ENCODE measurements around the gene KRTAP4-9. TPM values are rescaled to one million over a fixed set of nuclear protein-coding genes. Genes with fewer than 3 reads are reported as not detected.
"Not testable (repeated sequence)": the region's sequence is repeated elsewhere in the genome, so short reads cannot be mapped to it uniquely, and the experiment has no call there.

The KRTAP4-9 gene
- total and polyA plus RNA-seq, 4 donors, result 0.13 TPM; not detected in 3

DNA sequence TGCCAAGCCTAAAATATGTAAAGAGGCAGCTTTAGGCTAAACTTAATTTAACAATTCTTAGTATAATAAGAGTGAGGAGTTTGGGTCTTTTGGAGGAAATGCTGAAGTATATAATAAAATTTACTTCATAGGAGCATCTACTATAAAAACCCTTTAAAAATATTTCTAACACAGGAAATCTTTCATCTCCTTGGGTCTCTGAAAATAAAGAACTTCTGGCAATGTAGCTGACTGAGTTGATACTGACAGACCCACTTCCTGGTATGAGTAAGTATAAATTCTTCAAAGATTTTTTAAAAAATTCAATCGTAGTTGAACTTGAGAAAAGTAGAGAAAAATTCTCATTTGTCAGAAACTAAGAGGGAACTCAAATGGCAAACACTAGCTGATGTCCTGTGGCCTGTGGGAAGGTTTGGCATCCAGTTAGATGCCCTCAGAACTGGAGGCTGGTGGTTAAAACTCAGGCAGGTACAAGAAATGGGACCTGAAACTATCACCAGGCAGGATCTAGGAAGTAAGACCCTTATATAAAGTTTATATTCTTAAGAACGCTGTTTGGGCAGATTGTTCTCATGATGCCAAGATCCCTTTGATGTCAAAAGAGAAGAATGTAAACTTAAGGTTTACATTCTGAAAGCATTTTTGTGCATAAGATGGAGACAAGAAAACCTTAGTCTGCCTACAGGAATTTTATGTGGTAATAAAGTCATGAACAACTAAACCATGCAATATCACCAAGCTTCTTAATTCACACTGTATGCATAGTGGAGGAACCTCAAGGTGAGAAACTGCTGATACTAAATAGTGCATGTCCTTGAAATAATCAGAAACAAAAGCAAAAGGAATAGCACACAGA, 28.9 kb downstream of the KRTAP4-9 start:
- no peak overlapping the region for H3K4me3 ChIP-seq (ENCODE audit: low read length in 2 of 2)
- H3K27ac ChIP-seq (ENCODE audit: low read depth in 1 of 2, low read length in 2 of 2), result no peak overlapping the region
- intact Hi-C loops (cut with DNase I), result no loop called here
- no peaks in the 10 kb centered on the region for H3K9me3 ChIP-seq (ENCODE audit: control insufficient read depth, low read length)
- WGBS, 2 donors, result 23 to 51% methylated on average over 2 of the region's 2 CpGs
- no peak for DNase-seq
- H3K27me3 ChIP-seq (ENCODE audit: control insufficient read depth in 1 of 2, insufficient read depth in 2 of 2, low read length in 1 of 2), result no peaks in the 10 kb centered on the region
- no peak for ATAC-seq (ENCODE audit: low FRiP score)
- H3K4me1 ChIP-seq (ENCODE audit: control insufficient read depth in 1 of 2, insufficient read depth in 2 of 2, low read length in 2 of 2), result no peaks in the 10 kb centered on the region
- H3K36me3 ChIP-seq (ENCODE audit: control insufficient read depth in 1 of 2, insufficient read depth in 2 of 2, low read length in 1 of 2), result no peaks in the 10 kb centered on the region

DNA sequence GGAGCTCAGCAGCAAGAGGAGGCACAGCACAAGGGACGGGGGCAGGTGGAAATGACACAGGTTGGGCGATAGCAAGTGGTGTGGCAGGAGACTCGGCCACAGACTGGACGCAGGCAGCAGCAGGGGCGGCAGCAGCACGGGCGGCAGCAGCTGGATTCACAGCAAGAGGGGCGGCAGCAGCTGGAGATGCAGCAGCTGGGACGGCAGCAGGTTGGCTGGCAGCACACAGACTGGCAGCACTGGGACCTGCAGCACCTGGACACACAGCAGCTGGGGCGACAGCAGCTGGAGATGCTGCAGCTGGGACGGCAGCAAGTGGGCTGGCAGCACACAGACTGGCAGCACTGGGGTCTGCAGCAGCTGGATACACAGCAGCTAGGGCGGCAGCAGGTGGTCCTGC, 34.7 kb downstream of the KRTAP4-9 start:
- H3K36me3 ChIP-seq (ENCODE audit: control insufficient read depth in 1 of 2, insufficient read depth in 2 of 2, low read length in 1 of 2); H3K4me1 ChIP-seq (ENCODE audit: control insufficient read depth in 1 of 2, insufficient read depth in 2 of 2, low read length in 2 of 2); DNase-seq; H3K4me3 ChIP-seq (ENCODE audit: low read length in 2 of 2); ATAC-seq (ENCODE audit: low FRiP score); intact Hi-C loops (cut with DNase I); H3K9me3 ChIP-seq (ENCODE audit: control insufficient read depth, low read length); H3K27me3 ChIP-seq (ENCODE audit: control insufficient read depth in 1 of 2, insufficient read depth in 2 of 2, low read length in 1 of 2); H3K27ac ChIP-seq (ENCODE audit: low read depth in 1 of 2, low read length in 2 of 2): not testable (repeated sequence)
- 85 to 86% methylated on average over 12 of the region's 12 CpGs for WGBS, 2 donors

DNA sequence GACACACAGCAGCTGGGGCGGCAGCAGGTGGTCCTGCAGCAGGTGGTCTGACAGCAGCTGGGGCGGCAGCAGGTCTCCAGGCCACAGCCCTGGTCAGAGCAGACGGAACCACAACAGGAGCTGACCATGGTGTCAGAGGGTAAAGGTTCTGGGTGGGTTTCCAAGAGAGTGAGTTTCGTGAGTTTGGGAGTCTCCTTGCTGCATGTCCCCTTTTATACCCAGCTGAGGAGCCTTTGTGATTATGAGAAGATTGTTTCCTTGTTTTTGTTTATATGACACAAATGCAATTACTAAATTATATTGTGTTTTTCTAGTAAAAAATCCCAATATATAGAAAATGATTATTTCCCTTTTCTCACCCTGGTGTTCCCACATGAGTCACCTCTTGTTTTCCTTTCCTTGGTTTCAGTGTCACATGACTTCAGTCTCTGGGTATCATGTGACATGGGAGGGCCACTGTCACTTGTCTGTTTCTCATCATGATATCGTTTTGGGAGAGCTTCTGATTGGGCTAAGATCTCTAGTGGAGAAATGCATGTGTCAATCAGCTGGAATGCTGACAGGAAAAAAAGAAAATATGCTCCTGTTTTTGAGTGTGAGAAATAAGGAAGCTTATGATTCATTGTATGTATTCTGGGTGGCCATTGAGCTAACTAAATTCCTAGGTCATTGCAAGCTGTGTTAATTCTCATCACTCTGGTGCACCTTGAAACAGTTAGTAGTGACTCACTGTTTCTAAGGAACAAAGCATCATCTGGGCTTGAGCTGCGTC, 35.4 kb downstream of the KRTAP4-9 start, which contains the start of gene KRTAP4-6:
TSS of gene KRTAP4-6 (minus strand) at position 185 of the 772 bp plus-strand sequence. CDS start at position 128, 57 bp downstream.
- Histone ChIP-seq H3K27me3 (ENCODE audit: control insufficient read depth in 1 of 2, insufficient read depth in 2 of 2, low read length in 1 of 2) (no peaks in the 10 kb centered on the region), H3K4me1 (ENCODE audit: control insufficient read depth in 1 of 2, insufficient read depth in 2 of 2, low read length in 2 of 2) (no peaks in the 10 kb centered on the region), H3K36me3 (ENCODE audit: control insufficient read depth in 1 of 2, insufficient read depth in 2 of 2, low read length in 1 of 2) (no peaks in the 10 kb centered on the region), H3K27ac (ENCODE audit: low read depth in 1 of 2, low read length in 2 of 2) (no peak within 1 kb of the TSS), H3K4me3 (ENCODE audit: low read length in 2 of 2) (no peak within 1 kb of the TSS), H3K9me3 (ENCODE audit: control insufficient read depth, low read length) (peaks cover 2% of the 10 kb centered on the region)
- intact Hi-C loops (cut with DNase I), result no loop called here
- WGBS, 2 donors, result 80 to 84% methylated on average over 6 of the region's 6 CpGs
- no peak for ATAC-seq (ENCODE audit: low FRiP score)
- no peak for DNase-seq

DNA sequence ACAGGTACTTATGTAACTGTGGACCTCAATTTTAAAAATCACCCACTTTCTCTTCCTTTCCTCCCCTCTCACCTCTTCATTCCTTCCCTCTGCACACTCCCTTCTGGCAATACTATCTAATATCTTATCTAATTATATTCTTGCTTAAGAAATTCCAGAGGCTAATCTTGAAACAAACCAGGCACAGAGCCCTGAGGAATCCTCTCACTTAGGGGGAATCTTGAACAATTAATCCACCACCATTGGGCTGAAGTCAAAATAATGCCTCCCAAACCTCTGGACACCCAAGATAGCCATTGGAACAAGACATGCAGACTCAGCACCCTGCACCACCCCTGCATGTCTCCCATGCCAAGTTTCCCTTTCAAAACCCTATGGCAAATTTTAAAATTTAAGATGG, 36.2 kb downstream of the KRTAP4-9 start:
- Histone ChIP-seq H3K9me3 (ENCODE audit: control insufficient read depth, low read length) (peaks cover 2% of the 10 kb centered on the region), H3K4me1 (ENCODE audit: control insufficient read depth in 1 of 2, insufficient read depth in 2 of 2, low read length in 2 of 2) (no peaks in the 10 kb centered on the region), H3K27ac (ENCODE audit: low read depth in 1 of 2, low read length in 2 of 2) (no peak overlapping the region), H3K4me3 (ENCODE audit: low read length in 2 of 2) (no peak overlapping the region), H3K36me3 (ENCODE audit: control insufficient read depth in 1 of 2, insufficient read depth in 2 of 2, low read length in 1 of 2) (no peaks in the 10 kb centered on the region), H3K27me3 (ENCODE audit: control insufficient read depth in 1 of 2, insufficient read depth in 2 of 2, low read length in 1 of 2) (no peaks in the 10 kb centered on the region)
- intact Hi-C loops (cut with DNase I), result no loop called here
- ATAC-seq (ENCODE audit: low FRiP score) (no peak), DNase-seq (no peak)

DNA sequence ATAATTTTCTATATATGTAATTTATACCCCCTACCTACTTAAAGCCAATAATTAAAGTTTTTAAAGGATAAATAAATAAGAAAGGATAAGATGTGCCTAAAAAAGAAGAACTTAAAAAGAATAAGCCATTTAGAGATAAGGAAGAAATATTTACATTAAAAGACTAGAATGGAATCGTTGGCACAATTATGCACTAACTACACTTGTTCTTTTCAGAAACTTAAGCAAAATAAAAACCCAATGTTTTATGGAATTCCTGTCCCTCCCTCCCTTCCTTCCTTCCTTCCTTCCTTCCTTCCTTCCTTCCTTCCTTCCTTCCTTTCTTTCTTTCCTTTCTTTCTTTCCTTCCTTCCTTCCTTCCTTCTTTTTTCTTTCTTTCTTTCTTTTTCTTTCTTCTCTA, 39.7 kb downstream of the KRTAP4-9 start:
- H3K9me3 ChIP-seq (ENCODE audit: control insufficient read depth, low read length), result peaks cover 2% of the 10 kb centered on the region
- intact Hi-C loops (cut with DNase I), result no loop called here
- H3K4me1 ChIP-seq (ENCODE audit: control insufficient read depth in 1 of 2, insufficient read depth in 2 of 2, low read length in 2 of 2), result no peaks in the 10 kb centered on the region
- H3K4me3 ChIP-seq (ENCODE audit: low read length in 2 of 2), result no peak overlapping the region
- WGBS, 2 donors, result 78 to 83% methylated on average over 1 of the region's 1 CpG
- DNase-seq, result no peak
- ATAC-seq (ENCODE audit: low FRiP score), result no peak
- no peak overlapping the region for H3K27ac ChIP-seq (ENCODE audit: low read depth in 1 of 2, low read length in 2 of 2)
- H3K36me3 ChIP-seq (ENCODE audit: control insufficient read depth in 1 of 2, insufficient read depth in 2 of 2, low read length in 1 of 2), result no peaks in the 10 kb centered on the region
- H3K27me3 ChIP-seq (ENCODE audit: control insufficient read depth in 1 of 2, insufficient read depth in 2 of 2, low read length in 1 of 2), result no peaks in the 10 kb centered on the region

DNA sequence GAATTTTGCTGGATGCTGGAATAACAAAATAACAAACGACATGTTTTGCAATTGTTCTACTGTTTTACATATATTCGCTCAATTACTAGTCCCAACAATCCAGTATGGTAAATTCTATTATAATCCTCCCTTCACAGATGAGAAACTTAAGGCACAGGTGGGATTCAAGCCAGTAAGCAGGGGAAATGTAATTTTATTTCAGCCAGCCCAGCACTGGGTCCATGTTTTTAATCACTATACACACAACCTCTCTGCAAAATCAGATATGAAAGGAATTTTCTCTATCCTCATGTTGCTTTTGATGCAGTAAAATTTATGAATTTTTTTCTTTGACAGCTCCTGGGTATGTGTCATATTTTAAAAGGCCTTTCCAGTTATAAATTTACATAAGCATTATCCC, 40.1 kb downstream of the KRTAP4-9 start:
- Histone ChIP-seq H3K4me3 (ENCODE audit: low read length in 2 of 2) (no peak overlapping the region), H3K27me3 (ENCODE audit: control insufficient read depth in 1 of 2, insufficient read depth in 2 of 2, low read length in 1 of 2) (no peaks in the 10 kb centered on the region), H3K36me3 (ENCODE audit: control insufficient read depth in 1 of 2, insufficient read depth in 2 of 2, low read length in 1 of 2) (no peaks in the 10 kb centered on the region), H3K27ac (ENCODE audit: low read depth in 1 of 2, low read length in 2 of 2) (no peak overlapping the region), H3K9me3 (ENCODE audit: control insufficient read depth, low read length) (no peaks in the 10 kb centered on the region), H3K4me1 (ENCODE audit: control insufficient read depth in 1 of 2, insufficient read depth in 2 of 2, low read length in 2 of 2) (no peaks in the 10 kb centered on the region)
- DNase-seq (no peak), ATAC-seq (ENCODE audit: low FRiP score) (no peak)
- 74 to 81% methylated on average over 2 of the region's 2 CpGs for WGBS, 2 donors
- intact Hi-C loops (cut with DNase I), result no loop called here

DNA sequence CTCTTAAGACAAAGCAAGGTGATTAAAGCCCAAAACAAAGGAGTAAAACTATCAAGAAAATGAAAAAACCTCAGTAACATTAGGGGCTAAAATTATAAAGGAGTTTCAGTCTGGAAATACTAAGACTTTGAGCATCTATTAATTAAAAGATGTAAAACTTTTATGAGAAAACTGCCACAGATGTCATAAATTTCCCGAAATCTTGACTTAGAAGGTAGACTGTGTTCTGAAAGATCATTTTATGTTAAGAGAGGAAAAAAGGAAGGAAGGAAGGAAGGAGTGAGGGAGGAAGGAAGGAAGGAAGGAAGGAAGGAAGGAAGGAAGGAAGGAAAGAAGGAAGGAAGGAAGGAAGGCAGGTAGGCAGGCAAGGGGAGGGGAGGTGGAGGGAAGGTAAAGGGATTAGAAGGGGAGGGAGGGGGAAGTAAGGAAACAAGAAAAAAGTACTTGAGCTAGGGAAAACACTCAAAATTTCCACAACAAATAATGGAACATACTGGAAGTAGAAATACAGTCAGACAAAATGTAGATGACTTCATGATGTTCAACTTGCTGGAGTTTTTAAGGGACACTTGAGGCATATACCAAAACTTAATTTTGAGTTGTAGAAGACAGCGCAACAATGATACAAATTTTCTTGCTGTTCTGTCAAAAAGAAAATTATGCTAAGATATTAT, 42.5 kb downstream of the KRTAP4-9 start:
- Histone ChIP-seq H3K27me3 (ENCODE audit: control insufficient read depth in 1 of 2, insufficient read depth in 2 of 2, low read length in 1 of 2) (no peaks in the 10 kb centered on the region), H3K27ac (ENCODE audit: low read depth in 1 of 2, low read length in 2 of 2) (no peak overlapping the region), H3K9me3 (ENCODE audit: control insufficient read depth, low read length) (no peaks in the 10 kb centered on the region), H3K36me3 (ENCODE audit: control insufficient read depth in 1 of 2, insufficient read depth in 2 of 2, low read length in 1 of 2) (no peaks in the 10 kb centered on the region), H3K4me3 (ENCODE audit: low read length in 2 of 2) (no peak overlapping the region), H3K4me1 (ENCODE audit: control insufficient read depth in 1 of 2, insufficient read depth in 2 of 2, low read length in 2 of 2) (no peaks in the 10 kb centered on the region)
- ATAC-seq (ENCODE audit: low FRiP score) (no peak), DNase-seq (no peak)
- WGBS, 2 donors, result 85 to 87% methylated on average over 2 of the region's 2 CpGs
- intact Hi-C loops (cut with DNase I), result no loop called here

DNA sequence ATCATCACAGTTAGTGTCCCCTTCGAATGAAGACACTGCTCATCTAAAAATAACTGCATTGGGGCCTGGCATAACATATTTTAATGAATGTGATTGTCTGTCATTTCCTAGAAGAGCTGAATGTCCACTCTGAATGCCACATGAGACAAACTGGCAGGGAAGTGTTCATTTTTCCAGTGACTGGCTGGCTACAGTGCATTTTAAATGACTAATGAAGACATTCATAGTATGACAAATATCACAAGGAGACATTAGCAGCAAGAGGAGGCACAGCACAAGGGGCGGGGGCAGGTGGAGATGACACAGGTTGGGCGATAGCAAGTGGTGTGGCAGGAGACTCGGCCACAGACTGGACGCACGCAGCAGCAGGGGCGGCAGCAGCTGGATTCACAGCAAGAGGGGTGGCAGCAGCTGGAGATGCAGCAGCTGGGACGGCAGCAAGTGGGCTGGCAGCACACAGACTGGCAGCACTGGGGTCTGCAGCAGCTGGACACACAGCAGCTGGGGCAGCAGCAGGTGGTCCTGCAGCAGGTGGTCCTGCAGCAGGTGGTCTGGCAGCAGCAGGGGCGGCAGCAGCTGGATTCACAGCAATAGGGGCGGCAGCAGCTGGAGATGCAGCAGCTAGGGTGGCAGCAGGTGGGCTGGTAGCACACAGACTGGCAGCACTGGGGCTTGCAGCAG, 43.9 kb downstream of the KRTAP4-9 start:
- DNase-seq; H3K27me3 ChIP-seq (ENCODE audit: control insufficient read depth in 1 of 2, insufficient read depth in 2 of 2, low read length in 1 of 2); H3K36me3 ChIP-seq (ENCODE audit: control insufficient read depth in 1 of 2, insufficient read depth in 2 of 2, low read length in 1 of 2); intact Hi-C loops (cut with DNase I); H3K4me1 ChIP-seq (ENCODE audit: control insufficient read depth in 1 of 2, insufficient read depth in 2 of 2, low read length in 2 of 2); H3K4me3 ChIP-seq (ENCODE audit: low read length in 2 of 2); ATAC-seq (ENCODE audit: low FRiP score); H3K27ac ChIP-seq (ENCODE audit: low read depth in 1 of 2, low read length in 2 of 2); H3K9me3 ChIP-seq (ENCODE audit: control insufficient read depth, low read length): not testable (repeated sequence)
- 69 to 74% methylated on average over 10 of the region's 10 CpGs for WGBS, 2 donors

All from aorta (tissue), 5 donors.